T-helper 1 cell (primary cell): ENCODE results near the gene PVALEF.

ENCODE experiments used
- DNase-seq, 5 donors: peaks; one replicate each; pipeline ENCODE4 v3.0.0-alpha.2; 2012 to 2020
- total RNA-seq, 4 donors: gene quantifications; one replicate each; lab custom pipeline; 2026; lab: John Stamatoyannopoulos, UW

The PVALEF gene
- 0 reads per million in 4 donors for total RNA-seq

DNA sequence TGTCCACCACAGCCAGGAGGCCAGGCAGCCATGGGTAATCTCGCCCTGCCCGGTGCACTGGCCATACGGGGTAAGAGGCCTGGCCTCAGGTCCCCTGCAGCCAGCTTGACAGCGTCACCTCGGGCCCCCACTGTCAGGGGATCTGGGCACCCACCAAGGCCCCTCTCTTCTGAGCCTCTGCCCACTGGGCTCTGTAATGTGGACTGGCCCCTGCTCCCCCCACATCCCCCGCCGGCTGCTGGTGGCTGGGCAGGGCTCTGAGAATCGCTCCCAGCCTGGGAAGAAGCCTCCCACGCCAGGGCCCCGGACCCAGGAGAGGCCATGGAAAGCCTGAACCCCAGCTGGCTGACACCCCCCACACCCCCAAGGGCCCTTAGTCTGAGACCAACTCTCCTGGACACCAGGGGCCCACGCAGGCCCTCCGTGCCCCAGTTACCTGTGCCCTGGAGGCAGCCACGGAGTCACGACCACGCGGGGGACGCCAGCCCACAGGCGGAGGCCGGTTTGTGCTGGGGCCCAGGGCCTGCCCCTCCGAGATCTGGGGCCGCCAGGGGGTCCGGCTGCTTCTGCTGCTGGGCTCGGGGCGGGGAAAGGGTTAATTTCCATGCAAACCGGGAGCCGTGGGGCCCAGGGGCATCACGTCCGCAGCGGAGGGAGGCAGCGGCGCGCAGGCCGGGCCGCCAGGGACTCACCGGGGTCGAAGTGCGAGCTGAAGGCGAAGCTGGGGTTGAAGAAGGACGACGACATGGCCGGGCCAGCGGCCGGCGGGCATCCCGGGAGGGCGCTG, at the start of gene PVALEF:
TSS of gene PVALEF (plus strand) at position 262 of the 787 bp plus-strand sequence. CDS start 15,720 bp downstream, outside the sequence.
- DNase-seq = peak in 1 of 5 donors; percentile 9

DNA sequence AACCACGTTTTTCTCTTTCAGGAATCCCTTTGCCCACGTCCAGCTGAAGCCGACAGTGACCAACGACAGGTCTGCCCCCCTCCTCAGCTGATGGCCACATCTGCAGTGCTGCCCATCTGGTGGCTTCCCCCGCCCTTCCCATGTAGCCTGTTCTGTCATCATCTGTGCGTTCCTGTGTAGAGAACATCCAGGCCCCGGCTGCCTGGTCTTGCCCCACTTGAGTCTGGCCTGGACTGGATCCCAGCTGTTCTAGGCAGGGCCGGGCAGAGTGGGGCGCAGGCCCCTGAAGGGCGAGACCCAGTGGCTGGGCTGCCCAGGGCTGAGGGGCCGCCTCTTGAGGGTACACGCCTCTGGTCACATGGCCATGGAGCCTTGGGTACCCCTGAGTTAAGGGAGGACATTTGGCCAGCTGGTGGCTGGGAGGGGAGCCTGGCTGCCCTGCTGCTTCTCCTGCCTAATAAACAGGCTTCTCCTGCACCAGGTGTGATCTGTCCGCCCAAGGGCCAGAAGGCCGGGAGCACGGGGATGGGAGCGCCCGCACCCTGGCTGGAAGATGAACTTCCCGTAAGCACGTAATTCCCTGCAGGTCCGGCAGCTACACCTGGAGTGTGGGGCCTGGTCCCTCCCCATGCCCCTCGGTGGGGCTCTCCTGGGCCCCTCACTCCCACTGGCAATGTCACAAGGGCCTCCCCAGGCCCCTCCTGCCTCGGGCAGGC, 49.4 kb upstream of the PVALEF start:
- no peak for DNase-seq

DNA sequence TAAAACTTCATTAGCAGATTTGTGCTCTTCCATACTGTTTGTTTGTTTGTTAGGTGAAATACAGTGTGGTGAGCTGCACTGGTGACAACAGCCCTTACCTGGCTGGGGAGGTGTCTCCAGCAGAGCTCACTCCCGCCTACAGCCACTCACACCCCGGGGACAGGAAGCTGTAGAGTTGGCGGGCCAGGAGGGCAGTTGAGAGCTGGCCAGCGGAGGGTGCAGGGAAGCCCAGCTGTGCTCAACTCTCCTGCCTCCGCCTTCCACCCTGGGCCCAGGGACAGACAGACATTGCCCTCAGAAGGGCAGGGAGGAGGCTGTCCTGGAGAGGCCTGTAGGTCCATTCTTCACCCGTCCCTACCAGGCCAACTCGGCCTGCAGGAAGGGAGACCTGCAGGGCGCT, 48.6 kb upstream of the PVALEF start:
- no peak for DNase-seq

DNA sequence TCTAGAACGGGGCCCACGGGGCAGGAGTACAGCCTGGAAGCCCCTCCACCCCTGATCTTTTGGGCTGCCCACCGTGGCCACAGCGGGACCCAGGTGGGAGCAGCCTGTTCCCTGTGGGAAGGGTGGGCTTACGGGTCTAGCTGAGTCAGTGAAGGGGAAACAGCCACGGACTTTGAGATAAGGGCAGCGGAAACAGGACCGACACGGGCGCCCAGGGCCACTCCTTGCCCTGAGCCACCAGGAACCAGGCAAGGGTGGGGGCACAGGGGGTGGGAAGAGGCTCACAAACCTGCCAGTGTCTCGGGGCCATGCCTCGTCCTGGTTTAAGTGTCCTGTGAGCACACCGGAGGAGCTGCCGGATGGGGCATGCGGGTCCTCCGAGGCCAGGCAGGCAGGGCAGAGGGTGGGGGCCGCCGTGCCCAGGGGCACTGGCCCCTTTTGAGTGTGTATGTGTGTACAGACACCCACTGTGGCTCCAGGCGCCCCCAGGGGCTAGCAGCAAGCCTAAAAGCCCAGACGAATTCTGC, 47.6 kb upstream of the PVALEF start:
- DNase-seq = no peak

DNA sequence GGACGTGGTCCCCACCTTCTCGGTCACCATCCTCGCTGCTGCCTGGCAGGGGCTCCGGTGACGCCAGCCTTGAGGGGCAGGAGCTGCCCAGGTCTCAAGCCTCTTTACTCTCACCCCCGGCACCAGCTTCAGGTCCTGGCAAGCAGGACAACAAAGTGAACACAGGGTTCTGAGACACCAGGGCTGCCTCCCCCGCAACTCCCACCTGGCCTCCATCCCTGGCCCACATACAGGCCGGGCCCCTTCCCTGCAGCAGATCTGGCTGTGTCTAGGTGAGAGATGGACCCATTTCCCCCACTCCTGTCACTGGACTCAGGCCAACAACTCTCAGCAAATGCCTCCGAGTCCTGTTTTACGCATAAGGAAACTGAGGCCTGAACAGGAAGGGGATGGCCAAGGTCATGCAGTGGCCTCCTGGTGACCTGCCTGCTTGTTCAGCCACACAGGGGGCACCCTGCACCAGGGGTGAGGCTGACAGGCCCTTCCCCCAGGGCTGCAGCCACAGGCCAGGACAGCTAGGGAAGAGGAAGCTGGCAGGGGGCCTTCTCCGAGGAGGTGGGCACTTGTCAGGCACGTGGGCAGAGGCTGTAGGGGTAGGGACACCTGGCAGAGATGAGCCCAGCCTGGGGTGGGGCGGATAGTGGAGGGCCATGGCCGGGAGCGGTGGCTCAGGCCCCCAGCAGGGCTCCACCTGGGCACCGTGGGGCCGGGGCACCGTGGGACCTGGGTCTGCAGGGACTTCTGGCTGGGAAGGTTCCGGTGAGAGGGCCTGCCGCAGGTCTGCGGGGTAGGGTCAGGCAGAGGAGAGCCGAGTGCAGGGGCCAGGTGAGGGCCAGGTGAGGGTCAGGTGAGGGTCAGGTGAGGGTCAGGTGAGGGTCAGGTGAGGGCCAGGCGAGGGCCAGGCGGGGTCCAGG, 46.7 kb upstream of the PVALEF start:
- no peak for DNase-seq

DNA sequence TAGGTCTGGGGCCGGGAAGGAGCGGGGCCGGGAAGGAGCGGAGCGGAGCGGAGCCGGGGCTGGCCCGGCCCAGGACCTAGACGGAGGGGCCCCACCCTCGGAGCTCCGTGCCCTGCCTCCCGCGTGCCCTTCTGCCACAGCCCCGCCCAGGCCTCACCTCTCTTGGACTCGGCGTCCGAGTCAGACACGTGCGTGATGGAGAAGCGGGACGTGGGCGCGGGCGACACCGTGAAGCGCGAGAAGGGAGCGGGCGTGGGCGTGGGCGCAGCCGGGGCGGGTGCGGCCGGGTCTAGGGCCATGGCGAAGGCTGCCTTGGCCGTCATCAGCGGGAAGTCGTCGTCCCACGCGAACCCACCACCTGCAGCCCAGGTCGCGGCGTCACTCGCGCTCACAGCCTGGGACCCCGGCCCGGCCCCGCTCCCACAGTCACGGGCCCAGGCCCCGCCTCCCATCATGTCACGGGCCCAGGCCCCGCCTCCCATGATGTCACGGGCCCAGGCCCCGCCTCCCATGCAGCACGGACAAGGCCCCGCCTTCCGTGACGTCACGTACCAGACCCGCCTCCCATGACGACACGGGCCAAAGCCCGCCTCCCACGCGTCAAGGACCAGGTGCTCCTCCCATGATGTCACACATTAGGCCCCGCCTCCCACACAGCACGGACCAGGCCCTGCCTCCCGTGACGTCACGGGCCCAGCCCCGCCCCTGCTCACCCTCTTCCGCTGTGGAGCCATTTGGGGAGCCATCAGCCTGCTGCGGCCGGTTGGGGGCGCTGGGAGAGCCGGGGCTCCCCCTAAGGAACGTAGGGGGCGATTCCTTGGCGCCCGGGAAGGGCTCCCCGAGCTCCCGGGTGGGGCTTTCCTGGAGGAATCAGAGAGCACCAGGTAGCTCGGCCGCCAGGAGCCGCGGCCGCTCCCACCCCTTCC, 45.8 kb upstream of the PVALEF start:
- peak; percentile 73 to 90 (median 80) for DNase-seq

DNA sequence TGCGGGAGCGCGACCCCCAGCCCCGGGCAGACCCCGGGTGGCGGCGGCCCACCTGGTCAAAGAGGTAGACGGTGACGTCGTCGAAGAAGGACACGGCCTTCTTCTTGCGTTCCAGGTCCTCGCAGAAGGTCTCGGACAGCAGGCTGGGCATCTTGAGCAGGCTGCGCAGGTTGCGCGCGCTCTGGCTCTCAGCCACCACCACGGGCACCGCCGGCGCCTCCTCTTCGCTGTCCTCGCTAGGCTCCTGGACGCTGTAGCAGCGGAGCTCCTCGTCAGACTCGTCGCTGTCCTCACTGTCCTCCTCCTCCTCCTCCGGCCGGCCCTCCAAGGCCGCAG, 45.2 kb upstream of the PVALEF start:
- DNase-seq = no peak

DNA sequence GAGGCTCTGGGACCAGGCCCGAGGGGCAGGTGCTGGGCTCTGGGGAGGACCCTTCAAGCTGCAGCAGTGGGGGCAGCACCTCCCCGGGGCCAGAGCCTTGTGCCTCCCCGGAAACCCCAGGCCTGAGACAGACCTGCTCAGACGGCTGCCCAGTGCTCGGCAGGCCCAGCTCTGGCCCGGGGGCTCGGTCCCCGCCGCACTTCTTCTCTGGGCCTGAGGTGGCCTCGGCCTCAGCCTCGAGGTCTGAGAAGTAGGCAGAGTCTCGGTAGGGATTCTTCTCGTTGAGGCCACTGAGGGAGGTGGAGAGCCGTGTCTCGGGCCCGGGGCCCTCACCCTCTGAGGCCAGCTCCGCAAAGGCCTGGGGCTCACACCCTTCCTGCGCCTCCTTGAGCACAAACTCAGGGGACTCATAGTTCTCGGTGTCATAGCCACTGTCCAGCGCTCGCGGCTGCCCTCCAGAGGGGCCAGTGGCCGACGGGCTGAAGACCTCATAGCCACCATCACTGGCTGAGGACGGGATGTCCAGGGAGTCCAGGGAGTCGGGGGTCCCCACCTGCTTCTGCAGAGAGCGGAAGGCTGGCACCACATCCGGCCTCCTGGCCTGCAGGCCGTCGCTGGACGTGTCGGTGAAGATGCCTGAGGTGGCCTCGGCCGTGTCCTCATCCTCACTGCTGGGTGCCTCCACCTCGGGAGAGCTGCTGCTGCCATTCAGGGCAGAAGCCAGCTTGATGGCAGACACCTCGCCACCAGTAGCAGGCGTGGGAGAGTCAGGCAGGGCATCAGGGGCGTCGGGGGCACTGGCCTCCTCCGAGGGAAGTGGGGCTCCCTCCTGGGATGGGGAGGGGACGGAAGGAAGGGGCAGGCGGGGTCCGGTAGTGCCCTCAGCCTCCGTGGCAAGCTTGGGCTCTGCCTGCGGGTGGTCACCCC, 44.3 kb upstream of the PVALEF start:
- DNase-seq = no peak

DNA sequence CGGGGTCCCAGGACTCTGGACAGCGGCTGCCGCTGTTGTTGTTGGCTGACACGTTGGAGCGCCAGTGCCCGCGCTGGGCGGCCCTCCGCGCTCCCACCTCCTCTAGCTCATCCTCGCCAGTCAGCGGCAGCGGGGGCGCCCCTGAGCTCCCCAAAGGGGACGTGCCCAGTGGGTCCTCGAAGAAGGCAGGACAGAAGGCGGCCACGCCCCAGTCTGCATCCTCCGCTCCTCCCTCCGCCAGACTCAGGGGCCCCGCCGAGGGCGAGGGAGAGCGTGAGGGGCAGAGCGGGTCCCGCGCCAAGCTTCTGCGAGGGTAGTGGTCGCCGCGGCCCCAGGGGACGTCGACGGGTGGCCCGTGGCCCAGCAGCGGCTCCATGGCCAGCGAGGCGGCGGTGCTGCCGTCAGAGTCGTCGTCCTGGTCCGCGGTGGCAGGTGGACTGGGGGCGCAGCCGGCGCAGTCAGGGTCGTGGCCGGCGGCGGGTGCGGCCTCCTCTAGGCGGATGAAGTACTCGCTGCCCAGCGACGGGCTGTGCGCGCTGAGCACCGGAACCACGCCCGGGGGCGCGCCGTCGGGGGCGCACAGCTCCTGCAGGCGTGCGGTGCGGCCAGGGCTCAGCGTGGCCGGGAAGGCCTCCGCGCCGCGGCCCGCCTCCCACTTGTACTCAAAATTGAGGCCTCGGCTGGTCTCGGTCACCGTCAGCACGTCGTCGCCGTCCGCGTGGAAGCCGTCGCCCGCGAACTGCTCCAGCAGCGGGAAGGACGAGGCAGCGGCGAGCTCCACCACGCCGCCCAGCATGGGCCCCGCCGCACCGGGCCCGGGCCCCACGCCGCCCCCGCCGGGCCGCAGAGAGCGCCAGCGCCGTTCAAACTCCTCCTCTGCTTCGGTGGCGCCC, 43.2 kb upstream of the PVALEF start:
- DNase-seq = no peak

DNA sequence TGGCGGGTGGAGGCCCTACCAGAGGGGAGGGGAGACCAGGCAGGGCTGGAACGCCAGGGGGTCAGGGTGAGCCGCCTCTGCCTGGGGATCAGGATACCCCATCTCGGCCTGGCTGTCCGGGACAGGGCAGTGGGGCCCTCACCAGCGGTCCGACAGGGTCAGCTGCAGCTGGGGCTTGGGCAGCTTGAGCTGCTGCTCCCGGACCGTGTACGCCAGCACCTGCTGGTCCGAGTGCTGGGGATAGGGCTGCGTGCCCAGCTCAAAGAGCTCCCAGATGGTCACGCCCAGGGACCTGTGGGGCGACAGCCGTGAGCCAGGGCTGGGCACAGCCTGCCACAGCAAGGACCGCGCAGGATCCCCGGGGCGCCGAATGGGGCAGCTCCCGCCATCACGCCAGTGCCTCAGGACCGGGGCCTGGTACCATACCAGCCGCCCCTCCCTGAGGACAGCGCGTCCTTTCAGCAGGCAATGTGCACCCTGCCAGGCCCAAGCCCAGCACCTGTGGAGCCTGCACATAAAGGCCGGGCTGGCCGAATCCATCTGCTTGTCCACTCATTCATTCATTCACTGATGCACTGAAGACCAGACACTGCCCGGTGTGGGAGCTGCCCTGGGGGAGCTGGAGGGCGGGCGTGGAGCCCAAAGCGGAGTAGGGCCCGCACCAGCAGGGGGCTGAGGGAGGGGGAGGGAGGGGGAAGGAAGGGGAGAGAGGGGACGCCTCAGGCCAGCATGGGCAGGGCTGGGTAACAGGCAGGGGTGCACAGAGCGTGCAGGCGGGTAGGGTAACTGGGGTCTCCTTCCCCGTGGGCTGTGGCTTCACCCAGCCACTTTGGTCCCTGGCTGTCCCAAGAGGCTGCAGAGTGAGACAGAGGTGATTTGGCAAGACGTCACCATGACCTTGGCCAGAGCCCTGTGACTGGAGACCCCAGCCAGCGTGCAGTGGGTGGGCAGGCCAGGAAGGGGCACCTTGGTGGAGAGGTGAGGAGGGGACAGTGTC, 42.0 kb upstream of the PVALEF start:
- DNase-seq = no peak

DNA sequence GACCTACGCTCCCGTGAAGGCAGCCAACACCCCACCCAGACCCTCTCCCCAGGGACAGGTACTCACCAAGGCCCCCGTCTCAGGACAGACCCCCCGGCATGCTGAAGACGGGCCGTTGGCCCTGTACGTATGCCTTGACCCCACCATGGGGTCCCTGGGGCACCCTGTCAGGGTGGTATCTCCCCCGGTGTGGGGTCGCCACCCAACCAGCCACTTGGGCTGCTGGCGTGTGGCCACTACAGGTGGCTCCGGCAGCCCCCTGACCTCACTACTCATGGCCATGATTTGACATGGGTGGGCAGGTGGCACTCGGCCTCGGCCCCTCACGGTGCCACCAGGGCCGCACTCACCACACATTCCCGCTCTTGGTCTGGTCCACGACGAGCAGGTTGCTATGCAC, 40.9 kb upstream of the PVALEF start:
- DNase-seq = no peak

DNA sequence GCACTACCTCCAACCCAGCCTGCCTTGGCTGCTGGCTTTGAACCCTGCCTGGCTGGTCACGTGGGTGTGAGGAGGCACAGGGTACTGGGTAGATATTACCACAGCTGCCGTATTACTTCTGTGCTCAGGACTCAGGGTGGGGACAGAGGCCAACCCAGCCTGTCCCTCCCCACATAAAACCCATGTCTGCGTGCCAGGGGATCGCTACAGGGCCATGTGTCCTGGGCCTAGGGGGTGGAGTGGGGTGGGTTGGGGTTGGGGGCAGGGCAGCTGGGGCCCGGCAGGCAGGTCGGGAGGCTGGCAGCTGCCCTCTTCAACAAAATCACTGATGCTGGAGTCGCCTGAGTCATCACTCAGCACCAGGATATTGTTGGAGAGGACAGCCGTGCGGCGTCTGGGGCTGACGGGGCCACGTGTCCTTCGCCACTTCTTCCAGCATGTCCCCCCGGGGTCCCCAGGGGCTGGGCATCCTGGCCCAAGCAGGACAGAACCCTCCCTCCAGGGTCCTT, 39.7 kb upstream of the PVALEF start:
- DNase-seq = no peak

DNA sequence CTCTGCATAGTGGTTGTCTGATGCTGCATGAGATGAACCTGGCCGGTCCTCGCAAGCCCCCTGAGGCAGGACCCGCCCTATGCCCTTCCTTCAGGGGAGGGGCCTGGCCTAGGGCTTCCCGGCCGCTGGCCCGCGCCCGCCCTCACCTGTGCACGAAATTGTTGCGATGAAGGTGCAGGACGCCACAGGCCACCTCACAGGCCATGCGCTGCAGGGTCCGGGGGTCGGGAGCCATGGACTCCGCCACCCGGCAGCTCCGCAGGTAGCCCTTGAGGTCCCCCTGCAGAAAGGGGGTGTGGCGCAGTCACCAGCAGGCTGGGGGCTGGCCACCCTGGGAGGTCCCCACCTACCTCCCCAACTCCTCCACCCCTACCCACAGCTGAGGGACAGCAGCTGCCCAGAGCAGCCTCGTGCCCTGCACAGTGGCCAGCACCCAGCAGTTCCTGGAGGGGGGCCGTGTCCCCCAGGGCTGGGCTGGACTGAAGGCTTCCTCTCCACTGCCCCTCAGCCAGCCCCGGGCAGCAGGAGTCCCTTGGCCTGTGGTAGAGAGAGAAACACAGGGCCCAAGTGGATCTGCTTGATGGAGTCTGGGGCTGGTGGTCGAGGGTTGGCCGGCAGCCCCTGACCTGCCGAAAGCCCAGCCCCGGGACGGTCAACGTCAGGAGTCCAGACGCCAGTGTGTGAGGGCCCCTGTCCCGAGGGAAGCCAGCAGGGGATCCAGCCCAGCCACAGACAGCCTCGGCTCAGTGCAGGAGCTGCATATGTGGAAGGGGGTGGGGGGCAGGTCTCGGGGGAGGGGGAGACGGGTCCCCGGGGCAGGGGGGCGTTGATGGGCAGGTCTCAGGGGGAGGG, 38.8 kb upstream of the PVALEF start:
- no peak for DNase-seq

DNA sequence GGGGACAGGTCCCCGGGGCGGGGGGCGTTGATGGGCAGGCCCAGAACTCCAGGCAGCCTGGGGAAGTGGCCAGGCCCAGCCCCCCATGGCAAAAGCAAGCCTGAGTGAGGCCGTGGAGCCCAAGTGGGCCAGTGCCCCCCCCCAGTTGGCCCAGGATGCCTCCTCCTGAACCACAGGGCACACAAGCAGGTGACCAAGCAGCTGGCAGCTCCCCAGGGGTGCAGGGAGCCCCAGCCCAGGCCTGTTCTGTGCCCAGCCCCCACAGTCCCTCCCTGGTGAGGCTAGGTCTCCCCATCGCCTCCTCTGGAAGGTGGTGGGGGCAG, 38.2 kb upstream of the PVALEF start:
- DNase-seq = no peak

DNA sequence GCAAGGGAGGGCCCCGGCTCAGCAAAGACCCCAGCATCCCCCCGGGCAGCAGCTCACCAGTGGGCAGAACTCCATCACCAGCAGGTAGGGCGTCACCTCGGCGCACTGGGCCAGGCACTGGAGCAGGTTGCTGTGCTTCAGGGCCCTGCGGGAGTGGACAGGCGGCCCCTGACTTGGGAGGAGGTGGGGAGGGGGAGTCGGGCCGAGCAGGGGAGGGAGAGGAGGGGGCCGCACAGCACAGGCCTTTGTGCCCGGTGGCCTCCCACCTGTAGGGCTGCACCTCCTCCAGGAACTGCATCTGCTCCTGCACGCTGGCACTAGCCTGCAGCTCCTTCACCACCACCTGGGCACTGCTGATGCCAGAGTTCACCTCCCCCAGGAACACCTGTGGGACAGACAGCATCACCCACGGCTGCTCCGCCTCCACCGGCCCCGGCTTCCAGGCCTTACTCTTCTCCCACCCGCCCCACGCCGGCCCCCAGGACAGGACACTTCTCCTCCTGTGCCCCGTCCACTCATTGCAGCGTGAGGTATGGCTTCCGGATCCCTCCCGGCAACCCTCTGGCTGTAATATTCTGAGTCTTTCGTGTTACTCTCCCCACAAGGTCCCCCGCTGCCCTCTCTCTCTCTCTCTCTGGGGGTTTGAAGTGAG, 37.7 kb upstream of the PVALEF start:
- DNase-seq = no peak

DNA sequence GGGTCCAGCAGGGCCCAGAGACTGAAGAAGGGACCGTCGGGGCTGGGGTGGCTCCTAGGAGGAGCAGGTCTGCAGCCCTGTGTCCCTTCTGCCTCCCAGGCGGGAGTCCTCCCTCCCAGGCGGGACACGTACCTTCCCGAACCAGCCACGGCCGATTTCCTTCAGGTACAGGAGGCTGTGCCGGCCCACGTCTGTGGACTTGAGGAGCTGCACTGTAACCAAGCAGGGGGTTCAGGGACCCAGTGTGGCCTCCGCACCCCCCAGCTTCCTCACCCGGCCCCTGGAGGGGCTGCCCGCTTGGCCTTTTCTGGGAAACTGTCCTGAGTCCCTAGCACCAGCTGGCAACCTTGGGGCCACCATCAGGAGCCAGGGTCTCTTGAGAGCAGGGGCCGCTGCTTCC, 37.0 kb upstream of the PVALEF start:
- no peak for DNase-seq

DNA sequence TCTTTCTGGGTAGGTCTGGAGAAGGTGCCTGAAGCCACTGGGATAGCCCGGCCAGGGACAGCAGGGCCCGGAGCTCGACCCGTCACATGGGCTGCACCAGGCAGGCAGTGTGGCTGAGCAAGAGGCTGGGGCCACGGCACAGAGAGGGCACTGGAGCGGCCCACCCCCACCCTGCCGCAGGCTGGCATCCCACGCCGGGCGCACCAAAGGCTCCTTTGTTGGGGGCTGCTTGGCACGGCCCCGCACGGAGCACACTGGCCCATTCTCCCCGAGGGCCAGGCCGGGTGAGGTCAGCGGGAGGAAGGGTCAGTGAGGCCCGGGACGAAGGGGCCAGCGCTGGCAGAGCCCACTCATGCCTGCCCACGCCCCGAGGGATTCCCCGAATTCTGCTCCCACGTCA, 36.5 kb upstream of the PVALEF start:
- no peak for DNase-seq
